ENCODE data around the gene PLEKHB2. TPM values are rescaled to one million over a fixed set of nuclear protein-coding genes. Genes with fewer than 3 reads are reported as not detected.

PLEKHB2 gene
- total and polyA plus RNA-seq, 8 donors = 33.1 to 106 (median 37.2) TPM

DNA sequence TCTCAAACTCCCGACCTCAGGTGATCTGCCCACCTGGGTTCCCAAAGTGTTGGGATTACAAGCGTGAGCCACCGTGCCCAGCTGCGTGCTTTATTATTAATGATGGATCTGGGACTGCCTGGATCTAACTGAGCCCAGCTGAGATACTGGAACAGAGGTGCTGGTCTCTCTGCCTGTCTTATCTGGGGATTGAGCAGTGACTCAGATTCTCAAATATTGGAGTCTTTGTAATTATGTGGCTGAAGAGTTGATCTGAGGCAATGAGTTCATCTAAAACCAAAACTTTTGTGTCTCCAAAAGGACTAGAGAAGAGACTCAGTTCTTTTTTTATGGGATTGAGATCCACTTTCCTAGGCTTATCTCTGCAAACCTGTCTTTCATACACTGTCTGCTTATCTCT is 16.3 kb downstream of the PLEKHB2 start:
- Histone ChIP-seq H3K27me3 (no peaks in the 10 kb centered on the region), H3K4me1 (no peaks in the 10 kb centered on the region), H3K4me3 (no peak overlapping the region), H3K36me3 (peaks cover 0 to 43% of the 10 kb centered on the region in 2 donors), H3K9me3 (no peaks in the 10 kb centered on the region), H3K27ac (no peak overlapping the region)
- DNase-seq (no peak), ATAC-seq (no peak)
- intact Hi-C loops (cut with DNase I) = no loop called here
- TF ChIP-seq, protein P1, sequence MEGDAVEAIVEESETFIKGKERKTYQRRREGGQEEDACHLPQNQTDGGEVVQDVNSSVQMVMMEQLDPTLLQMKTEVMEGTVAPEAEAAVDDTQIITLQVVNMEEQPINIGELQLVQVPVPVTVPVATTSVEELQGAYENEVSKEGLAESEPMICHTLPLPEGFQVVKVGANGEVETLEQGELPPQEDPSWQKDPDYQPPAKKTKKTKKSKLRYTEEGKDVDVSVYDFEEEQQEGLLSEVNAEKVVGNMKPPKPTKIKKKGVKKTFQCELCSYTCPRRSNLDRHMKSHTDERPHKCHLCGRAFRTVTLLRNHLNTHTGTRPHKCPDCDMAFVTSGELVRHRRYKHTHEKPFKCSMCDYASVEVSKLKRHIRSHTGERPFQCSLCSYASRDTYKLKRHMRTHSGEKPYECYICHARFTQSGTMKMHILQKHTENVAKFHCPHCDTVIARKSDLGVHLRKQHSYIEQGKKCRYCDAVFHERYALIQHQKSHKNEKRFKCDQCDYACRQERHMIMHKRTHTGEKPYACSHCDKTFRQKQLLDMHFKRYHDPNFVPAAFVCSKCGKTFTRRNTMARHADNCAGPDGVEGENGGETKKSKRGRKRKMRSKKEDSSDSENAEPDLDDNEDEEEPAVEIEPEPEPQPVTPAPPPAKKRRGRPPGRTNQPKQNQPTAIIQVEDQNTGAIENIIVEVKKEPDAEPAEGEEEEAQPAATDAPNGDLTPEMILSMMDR (IDR thresholded peaks at IDR 0.05) = no peak

DNA sequence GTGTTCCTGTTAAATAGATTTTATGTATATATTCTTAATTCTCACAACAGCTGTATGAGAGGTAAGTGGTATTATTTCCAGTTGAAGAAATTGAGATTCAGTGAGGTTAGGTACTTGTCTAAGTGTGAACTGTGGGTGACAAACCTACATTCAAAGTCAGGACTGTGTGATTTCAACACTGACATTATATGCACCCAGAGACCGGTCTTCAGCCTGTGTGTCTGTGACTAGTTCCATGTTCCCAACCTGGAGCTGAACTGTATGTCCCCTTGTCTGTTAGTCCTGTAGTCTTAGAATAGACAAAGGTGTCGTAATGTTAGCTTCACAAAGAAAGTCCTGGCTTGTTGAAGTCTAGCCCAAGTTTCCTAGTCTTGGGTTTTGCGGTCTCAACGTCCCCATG is 17.4 kb downstream of the PLEKHB2 start:
- Histone ChIP-seq H3K27ac (no peak overlapping the region), H3K4me1 (no peaks in the 10 kb centered on the region), H3K36me3 (peaks cover 0 to 46% of the 10 kb centered on the region in 2 donors), H3K4me3 (no peak overlapping the region), H3K27me3 (no peaks in the 10 kb centered on the region), H3K9me3 (no peaks in the 10 kb centered on the region)
- TF ChIP-seq, protein P1 (IDR thresholded peaks at IDR 0.05) = no peak
- intact Hi-C loops (cut with DNase I) = no loop called here
- DNase-seq (no peak), ATAC-seq (no peak)

DNA sequence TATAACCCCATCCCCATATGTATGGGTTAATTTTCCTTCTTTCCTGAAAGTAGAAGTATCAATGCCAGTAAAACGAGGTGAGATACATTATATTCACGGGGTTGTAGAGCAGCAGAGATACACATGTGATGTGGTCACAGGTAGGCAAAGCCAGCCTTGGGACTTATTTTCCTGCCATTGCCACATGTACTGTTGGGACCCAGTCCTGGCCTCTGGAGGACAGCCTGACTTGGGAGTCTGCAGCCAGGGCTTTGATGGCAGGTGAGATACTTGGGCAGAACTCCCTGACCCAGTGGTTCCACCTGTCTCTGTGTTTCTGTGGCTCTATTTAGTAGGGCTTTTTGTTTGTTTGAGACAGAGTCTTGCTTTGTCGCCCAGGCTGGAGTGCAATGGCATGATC is 18.1 kb downstream of the PLEKHB2 start:
- TF ChIP-seq, protein P1 (IDR thresholded peaks at IDR 0.05) = no peak
- Histone ChIP-seq H3K27ac (no peak overlapping the region), H3K4me1 (no peaks in the 10 kb centered on the region), H3K9me3 (no peaks in the 10 kb centered on the region), H3K36me3 (peaks cover 0 to 53% of the 10 kb centered on the region in 2 donors), H3K27me3 (no peaks in the 10 kb centered on the region), H3K4me3 (no peak overlapping the region)
- no peak for ATAC-seq
- no peak for DNase-seq
- intact Hi-C loops (cut with DNase I) = no loop called here

DNA sequence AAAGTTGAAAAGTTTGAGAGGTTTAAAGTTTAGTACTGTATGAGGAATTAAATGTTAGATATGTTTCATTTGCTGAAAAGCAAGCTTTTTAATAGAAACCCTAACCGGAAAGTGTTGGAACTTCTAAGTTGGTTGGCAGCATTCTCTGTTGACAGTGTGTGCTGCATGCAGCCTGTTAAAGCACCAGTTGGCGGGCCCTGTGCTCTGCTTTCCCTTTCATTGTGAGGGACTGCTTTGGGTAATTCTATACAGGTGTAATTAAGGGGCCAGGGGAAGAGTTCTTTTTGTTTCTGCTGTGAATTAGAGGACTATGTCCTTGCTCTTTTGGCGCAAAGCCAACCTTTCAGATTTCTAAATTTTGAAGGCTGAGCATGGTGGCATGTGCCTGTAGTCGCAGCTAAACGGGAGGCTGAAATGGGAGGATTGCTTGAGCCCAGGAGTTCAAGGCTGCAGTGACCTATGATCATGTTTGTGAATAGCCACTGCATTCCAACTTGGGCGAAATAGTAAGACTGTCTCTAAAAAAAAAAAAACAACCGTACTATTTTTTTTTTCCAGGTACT is 20.1 kb downstream of the PLEKHB2 start:
- DNase-seq (no peak), ATAC-seq (no peak)
- H3K4me1 ChIP-seq = no peaks in the 10 kb centered on the region
- H3K27me3 ChIP-seq = no peaks in the 10 kb centered on the region
- intact Hi-C loops (cut with DNase I) = no loop called here
- no peaks in the 10 kb centered on the region for H3K9me3 ChIP-seq
- H3K4me3 ChIP-seq = no peak overlapping the region
- TF ChIP-seq, protein P1 (IDR thresholded peaks at IDR 0.05) = no peak
- H3K36me3 ChIP-seq = peaks cover 0 to 74% of the 10 kb centered on the region in 2 donors
- H3K27ac ChIP-seq = no peak overlapping the region

DNA sequence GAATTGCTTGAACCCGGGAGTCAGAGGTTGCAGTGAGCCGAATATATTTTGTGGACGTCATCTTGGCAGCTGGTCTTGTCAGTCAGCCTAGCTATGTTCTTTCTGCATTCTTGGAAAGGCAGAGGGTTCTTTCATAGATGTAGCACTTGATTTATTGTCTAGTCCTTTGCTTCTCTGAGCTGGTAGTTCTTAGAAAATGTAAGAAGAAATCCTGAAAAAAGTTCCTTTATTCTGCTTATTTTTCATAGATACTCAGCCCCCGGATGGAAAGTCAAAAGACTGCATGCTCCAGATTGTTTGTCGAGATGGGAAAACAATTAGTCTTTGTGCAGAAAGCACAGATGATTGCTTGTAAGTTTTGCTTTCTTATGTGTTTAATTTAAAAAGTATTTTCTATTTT is 21.3 kb downstream of the PLEKHB2 start:
- H3K4me1 ChIP-seq = no peaks in the 10 kb centered on the region
- ATAC-seq (no peak), DNase-seq (no peak)
- no peaks in the 10 kb centered on the region for H3K9me3 ChIP-seq
- no peaks in the 10 kb centered on the region for H3K27me3 ChIP-seq
- TF ChIP-seq, protein P1 (IDR thresholded peaks at IDR 0.05) = no peak
- no peak overlapping the region for H3K27ac ChIP-seq
- peaks cover 0 to 79% of the 10 kb centered on the region in 2 donors for H3K36me3 ChIP-seq
- H3K4me3 ChIP-seq = no peak overlapping the region
- intact Hi-C loops (cut with DNase I) = no loop called here
